GM12891 (cell line): ENCODE measurements around the gene EYS.

Experiments used
- PAX5 ChIP-seq: IDR thresholded peaks from 2 replicates; pipeline ENCODE4 v1.6.1; 2011; ENCODE audit warnings: low read length, moderate library complexity, mild to moderate bottlenecking; ENCODE audit not compliant: insufficient read depth, severe bottlenecking
- POLR2A ChIP-seq: IDR thresholded peaks from 2 replicates; pipeline ENCODE4 v1.6.1; 2011; ENCODE audit warnings: low read depth, low read length, control low read depth
- POLR2AphosphoS5 ChIP-seq: IDR thresholded peaks from 2 replicates; pipeline ENCODE4 v1.6.1; 2011; ENCODE audit warnings: low read depth, low read length, control low read depth
- SPI1 ChIP-seq: IDR thresholded peaks from 2 replicates; pipeline ENCODE4 v1.6.1; 2011; ENCODE audit warnings: low read depth, low read length, control low read depth
- TAF1 ChIP-seq: IDR thresholded peaks from 2 replicates; pipeline ENCODE4 v1.6.1; 2011; ENCODE audit warnings: low read depth, low read length, control low read depth

DNA sequence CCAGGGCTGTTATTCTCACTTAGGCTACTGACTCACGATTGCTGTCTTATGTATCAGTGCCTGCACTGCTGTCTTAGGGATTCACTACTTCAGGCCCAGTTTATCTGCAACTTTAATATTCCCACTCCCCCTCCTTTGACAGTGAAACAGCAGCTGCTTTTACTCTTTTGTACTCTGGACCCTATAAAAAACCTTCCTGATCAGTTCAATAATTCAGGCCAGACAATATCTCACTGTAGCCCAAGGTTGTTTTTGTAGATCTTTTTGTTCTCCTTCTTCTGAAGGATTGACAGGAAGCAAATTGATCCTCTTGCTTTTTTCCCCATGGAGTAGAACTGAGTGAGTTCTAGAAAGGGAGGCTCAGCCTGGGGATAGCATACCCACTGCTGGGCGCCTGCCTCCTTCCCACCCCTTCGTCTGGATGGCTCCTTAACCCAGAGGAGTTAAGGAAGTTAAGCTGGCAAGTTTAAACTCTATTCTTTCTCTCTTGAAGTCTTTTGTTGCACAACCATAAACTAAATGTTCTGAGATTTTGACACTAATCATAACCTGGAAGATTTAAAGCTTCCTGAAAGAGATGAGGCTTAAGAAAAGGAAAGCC is 22.0 kb upstream of the EYS start:
- TF ChIP-seq POLR2AphosphoS5 (no peak), POLR2A (no peak), SPI1 (no peak), PAX5 (no peak), TAF1 (no peak)
